Endothelial cell of umbilical vein (primary cell): ENCODE data around the gene SLC49A4. TPM values are rescaled to one million over a fixed set of nuclear protein-coding genes. Genes with fewer than 3 reads are reported as not detected.

Experiments used
- BruUV-seq: library from RNA; stranded (reverse); fragments of 400-500 nt; replicated peaks from 2 replicates; lab custom pipeline; 2021; lab: Mats Ljungman, UMichigan
- CTCF ChIA-PET: fragments of 300-600, 350-600 bp; sonication (Branson Sonifier 250); formaldehyde crosslinking; loops from one replicate; lab custom pipeline; 2021; ENCODE audit warnings: antibody characterized with exemption, inconsistent platforms; lab: Charles Lee
- POLR2A ChIA-PET: fragments of 300-600, 350-600 bp; sonication (Branson Sonifier 250); formaldehyde crosslinking; loops from one replicate; lab custom pipeline; 2021; ENCODE audit warnings: antibody characterized with exemption, inconsistent platforms; lab: Charles Lee
- DNase-seq: peaks from one replicate; pipeline ENCODE4 v3.0.0-alpha.2; 2011; ENCODE audit warnings: low read depth, low spot score
- FAIRE-seq: peaks from 2 replicates; lab custom pipeline; 2011; peaks lifted over from hg19 to GRCh38; lab: Jason Lieb, UNC
- H2AFZ ChIP-seq: 2 replicates; pipeline ENCODE4 v1.6.0; 2012; ENCODE audit warnings: low read depth, low read length, control low read depth, inconsistent platforms
- H3K27ac ChIP-seq: 2 replicates; pipeline ENCODE4 v1.5.1; 2011; ENCODE audit warnings: low read depth, mild to moderate bottlenecking, control low read depth, low read length, moderate library complexity; ENCODE audit not compliant: insufficient read depth
- H3K27me3 ChIP-seq, 2 experiments: 2 replicates each; pipeline versions ENCODE4 v1.6.0 to v1.6.1; 2011; ENCODE audit warnings: low read length in 2 of 2, mixed read lengths in 1 of 2; ENCODE audit not compliant: control insufficient read depth in 2 of 2, insufficient read depth in 2 of 2
- H3K36me3 ChIP-seq, 2 experiments: 2 replicates in 1 of 2; 3 replicates in 1 of 2; pipeline ENCODE4 v1.5.1; 2011; ENCODE audit warnings: low read length in 2 of 2, mild to moderate bottlenecking in 1 of 2, moderate library complexity in 1 of 2; ENCODE audit not compliant: control insufficient read depth in 2 of 2, insufficient read depth in 2 of 2; ENCODE audit errors: extremely low read depth in 1 of 2
- H3K4me1 ChIP-seq: 3 replicates; pipeline ENCODE4 v1.5.1; 2011; ENCODE audit warnings: mild to moderate bottlenecking, low read length; ENCODE audit not compliant: control insufficient read depth, insufficient read depth; ENCODE audit errors: extremely low read depth
- H3K4me2 ChIP-seq: 2 replicates; pipeline ENCODE4 v1.6.1; 2011; ENCODE audit warnings: low read length, control low read depth, mixed read lengths; ENCODE audit not compliant: insufficient read depth
- H3K4me3 ChIP-seq, 3 experiments: fragments of 200-600 bp in 1 of 3; sonication (generic), shearing (Covaris generic) in 1 of 3; replicated peaks in 1 of 3; 2 replicates each; pipeline ENCODE4 v1.5.1; 2011 to 2016; ENCODE audit warnings: control low read depth in 3 of 3, low read length in 3 of 3, mild to moderate bottlenecking in 2 of 3, inconsistent platforms in 1 of 3, low read depth in 1 of 3, moderate library complexity in 1 of 3; ENCODE audit not compliant: insufficient read depth in 1 of 3
- H3K79me2 ChIP-seq: 2 replicates; pipeline ENCODE4 v1.6.0; 2012; ENCODE audit warnings: low read length, inconsistent platforms; ENCODE audit not compliant: control insufficient read depth, insufficient read depth
- H3K9ac ChIP-seq: replicated peaks from 2 replicates; pipeline ENCODE3; 2011; ENCODE audit warnings: low read length, control low read depth; ENCODE audit not compliant: insufficient read depth; ENCODE audit errors: extremely low read depth
- H3K9me1 ChIP-seq: replicated peaks from 3 replicates; pipeline ENCODE4 v1.6.0; 2011; ENCODE audit warnings: mild to moderate bottlenecking, low read length; ENCODE audit not compliant: control insufficient read depth, insufficient read depth; ENCODE audit errors: extremely low read depth
- H3K9me3 ChIP-seq: replicated peaks from 2 replicates; pipeline ENCODE4 v1.5.1; 2012; ENCODE audit warnings: low read length, inconsistent platforms; ENCODE audit not compliant: control insufficient read depth, insufficient read depth
- H4K20me1 ChIP-seq: replicated peaks from 2 replicates; pipeline ENCODE3; 2011; ENCODE audit warnings: mild to moderate bottlenecking, low read length; ENCODE audit not compliant: control insufficient read depth, insufficient read depth; ENCODE audit errors: extremely low read depth
- CTCF ChIP-seq, 2 donors: IDR thresholded peaks; 1 replicate in 1 of 2; 2 replicates in 1 of 2; pipeline ENCODE4 v1.5.1; 2011; ENCODE audit warnings: low read length in 2 of 2, mild to moderate bottlenecking in 2 of 2, moderate library complexity in 2 of 2, control low read depth in 1 of 2, inconsistent platforms in 1 of 2, low read depth in 1 of 2; ENCODE audit not compliant: insufficient read depth in 1 of 2; ENCODE audit errors: extremely low read depth in 1 of 2
- EZH2 ChIP-seq: IDR thresholded peaks from 2 replicates; pipeline ENCODE4 v1.6.1; 2012; ENCODE audit warnings: borderline replicate concordance, low read depth, mild to moderate bottlenecking, moderate library complexity, low read length, inconsistent platforms; ENCODE audit not compliant: severe bottlenecking
- FOS ChIP-seq: IDR thresholded peaks from 2 replicates; pipeline ENCODE4 v1.6.1; 2011; ENCODE audit warnings: mild to moderate bottlenecking, low read length, moderate library complexity, borderline replicate concordance; ENCODE audit not compliant: insufficient read depth
- GATA2 ChIP-seq: IDR thresholded peaks from 2 replicates; pipeline ENCODE4 v1.7.0; 2011; ENCODE audit warnings: low read depth, mild to moderate bottlenecking, moderate library complexity, mixed read lengths, low read length; ENCODE audit not compliant: insufficient read length, insufficient read depth
- JUN ChIP-seq: IDR thresholded peaks from 2 replicates; pipeline ENCODE4 v1.6.1; 2011; ENCODE audit warnings: borderline replicate concordance, low read depth; ENCODE audit not compliant: insufficient read length, insufficient read depth
- MAX ChIP-seq: IDR thresholded peaks from 2 replicates; pipeline ENCODE4 v1.6.1; 2011; ENCODE audit not compliant: insufficient read depth, insufficient read length
- MYC ChIP-seq: IDR thresholded peaks from one replicate; pipeline ENCODE4 v1.6.1; 2011; ENCODE audit warnings: mild to moderate bottlenecking, low read depth, low read length
- POLR2A ChIP-seq: IDR thresholded peaks from 2 replicates; pipeline ENCODE4 v1.6.1; 2012; ENCODE audit warnings: low read depth, mild to moderate bottlenecking, control low read depth, low read length
- POLR2AphosphoS5 ChIP-seq: IDR thresholded peaks from 2 replicates; pipeline ENCODE4 v1.6.1; 2012; ENCODE audit warnings: low read depth, mild to moderate bottlenecking, control low read depth, low read length, moderate library complexity; ENCODE audit not compliant: insufficient read depth
- dilution Hi-C: fragments of 300-500 bp; cut with MboI; formaldehyde crosslinking; loops from one replicate; pipeline ENCODE4 v1.15.0; 2019; ENCODE audit warnings: low sequenced_read_pairs; ENCODE audit not compliant: extremely low pct_ligation_motif_present
- intact Hi-C: fragments of 100-400 bp; cut with micrococcal nuclease; formaldehyde crosslinking; loops from one replicate; pipeline ENCODE4 v1.10.0; 2022
- polyA plus RNA-seq, 4 experiments: library from polyadenylated mRNA; depleted of rRNA in 3 of 4; stranded (reverse) in 3 of 4; unstranded in 1 of 4; fragments of >200 nt; gene quantifications; 2 replicates each; pipeline versions ENCODE4 v1.2.1 to v1.2.3, GENCODE V29; 2011 to 2012; ENCODE audit warnings: missing spikeins in 1 of 4
- total RNA-seq: library from RNA; stranded (reverse); gene quantifications from 2 replicates; pipeline ENCODE4 v1.2.3, GENCODE V29; 2021

SLC49A4 gene
- total and polyA plus RNA-seq, 2 donors (not counting 3 experiments of a cell fraction or from before 2014, with no cell fraction given): 10.9 to 11.6 TPM

- FAIRE-seq (no peak), DNase-seq (no peak)
- intact Hi-C loops (no loop called here), dilution Hi-C loops (no loop called here)
- no peaks in the 10 kb centered on the region for H3K36me3 ChIP-seq
- no peaks in the 10 kb centered on the region for H3K79me2 ChIP-seq
- BruUV-seq: no TSS peak
- H4K20me1 ChIP-seq: no peaks in the 10 kb centered on the region
- no peaks in the 10 kb centered on the region for H3K27me3 ChIP-seq
- TF ChIP-seq POLR2A (no peak), POLR2AphosphoS5 (no peak), MAX (no peak), MYC (no peak), FOS (no peak), JUN (no peak), CTCF (IDR thresholded peaks at IDR 0.05; ENCODE audit: extremely low read depth in 1 of 2, insufficient read depth in 1 of 2, low read depth in 1 of 2, low read length in 2 of 2) (no peak), EZH2 (no peak), GATA2 (no peak)
- H2AFZ ChIP-seq: no peak overlapping the region
- H3K9me3 ChIP-seq: no peaks in the 10 kb centered on the region
- CTCF ChIA-PET: interaction anchor here (0.9 to 1.5 kb wide), 6 partner anchors 11 to 172 kb away, joined by 3 to 4 read pairs (median 4); no protein-coding TSS in a partner anchor
- POLR2A ChIA-PET: no interaction called here
- H3K27ac ChIP-seq: no peak overlapping the region
- no peak overlapping the region for H3K9ac ChIP-seq
- H3K4me1 ChIP-seq: no peaks in the 10 kb centered on the region
- H3K4me2 ChIP-seq: no peak overlapping the region
- H3K4me3 ChIP-seq: no peak overlapping the region
- H3K9me1 ChIP-seq: no peaks in the 10 kb centered on the region
Measured at GRCh38 chr3:122859021-122859805, 64.3 kb downstream of the SLC49A4 start.
